GF-D8 (cell line): ENCODE data around the gene KMT5B.
"Not testable (repeated sequence)": the region's sequence is repeated elsewhere in the genome, so short reads cannot be mapped to it uniquely, and the experiment has no call there.

Experiments
- DNase-seq: peaks from one replicate; lab custom pipeline; 2025; lab: John Stamatoyannopoulos, UW

Gene KMT5B

DNA sequence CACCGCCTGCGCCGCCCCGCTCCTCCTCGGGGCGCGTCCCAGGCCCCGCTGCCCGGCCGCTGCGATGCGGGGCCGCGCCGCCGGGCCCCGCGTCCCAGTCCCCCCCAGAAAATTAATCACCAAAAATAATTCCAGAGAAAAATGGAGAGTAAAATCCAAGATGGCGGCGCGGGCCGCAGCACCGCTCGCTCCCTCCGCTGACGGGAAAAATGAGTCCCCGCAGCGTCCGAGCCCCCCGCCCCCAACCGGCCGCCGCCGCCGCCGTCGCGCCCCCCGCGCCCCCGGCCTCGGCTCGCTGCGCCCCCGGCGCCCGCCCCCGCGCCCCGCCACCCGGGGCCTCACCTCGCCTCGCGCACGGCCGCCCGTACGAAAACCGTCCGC is at the start of gene KMT5B:
TSS of gene KMT5B (minus strand) at position 162 of the 381 bp plus-strand sequence. CDS start 23,220 bp downstream, outside the sequence.
- no peak for DNase-seq

DNA sequence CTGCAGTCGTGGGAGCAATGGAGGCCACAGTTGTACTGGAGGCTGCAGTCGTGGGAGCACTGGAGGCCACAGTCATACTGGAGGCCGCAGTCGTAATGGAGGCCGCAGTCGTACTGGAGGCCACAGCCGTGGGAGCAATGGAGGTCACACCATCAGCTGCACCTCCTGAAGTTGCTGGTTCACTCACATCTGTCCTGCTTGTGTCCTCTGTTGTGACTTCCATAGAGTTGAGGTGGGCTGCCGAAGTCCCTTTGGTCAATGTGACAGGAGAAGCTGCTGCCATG is 49.4 kb upstream of the KMT5B start:
- no peak for DNase-seq

DNA sequence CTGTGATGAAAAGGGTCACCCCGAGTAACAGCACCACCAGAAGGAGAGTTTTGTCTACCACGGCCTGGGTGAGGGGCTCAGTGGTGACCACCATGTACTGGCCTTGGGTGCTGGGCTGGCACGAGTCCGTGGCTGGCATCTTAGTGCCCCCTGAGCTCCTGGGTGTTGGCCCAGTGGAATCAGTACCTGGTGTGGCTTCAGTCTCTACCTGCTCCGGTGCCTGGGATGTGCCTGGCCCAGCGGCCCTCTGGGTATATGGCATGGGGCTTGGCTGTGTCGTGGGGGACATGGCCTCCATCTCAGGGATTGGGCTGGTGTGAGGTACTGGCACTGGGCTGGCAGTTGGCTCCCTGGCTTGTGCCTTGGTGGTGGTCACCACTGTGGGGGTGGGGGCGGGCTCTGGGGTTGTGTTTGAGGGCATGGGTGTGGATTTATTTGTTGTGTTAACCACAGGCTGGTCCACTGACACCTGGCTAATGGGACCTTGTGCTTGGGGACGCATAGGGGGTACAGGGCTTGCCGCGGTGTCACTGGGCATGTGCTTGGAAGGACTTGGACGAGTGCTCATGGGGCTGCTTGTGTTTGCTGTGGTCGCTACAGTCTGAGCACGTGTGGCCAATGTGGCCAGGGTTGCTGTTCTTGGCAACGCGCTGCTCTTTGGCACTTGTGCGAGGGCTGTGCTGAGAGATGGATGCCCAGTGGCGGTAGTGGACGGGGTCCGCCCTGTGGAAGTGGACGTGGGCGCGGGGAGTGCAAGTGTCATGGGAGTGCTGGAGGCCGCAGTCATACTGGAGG is 48.9 kb upstream of the KMT5B start:
- no peak for DNase-seq

DNA sequence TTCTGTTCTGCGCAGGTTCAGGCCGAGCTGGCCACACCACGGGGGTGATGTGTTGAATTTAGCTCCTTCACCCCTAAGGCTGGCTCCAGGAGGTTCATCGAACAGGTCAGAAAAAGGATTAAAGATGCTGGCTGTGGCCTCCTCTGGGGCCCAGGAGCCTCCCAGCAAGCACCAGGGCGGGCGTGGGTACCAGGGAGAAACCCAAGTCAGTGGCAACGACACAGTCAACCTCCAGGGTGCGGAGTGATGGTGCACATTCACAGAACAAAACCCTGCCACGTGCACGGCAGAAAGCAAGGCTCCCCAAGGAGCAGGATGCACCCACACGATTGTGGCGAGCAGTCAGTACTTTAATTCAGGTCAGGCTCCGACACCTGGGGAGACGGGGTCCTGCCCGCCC is 47.9 kb upstream of the KMT5B start:
- DNase-seq: no peak

DNA sequence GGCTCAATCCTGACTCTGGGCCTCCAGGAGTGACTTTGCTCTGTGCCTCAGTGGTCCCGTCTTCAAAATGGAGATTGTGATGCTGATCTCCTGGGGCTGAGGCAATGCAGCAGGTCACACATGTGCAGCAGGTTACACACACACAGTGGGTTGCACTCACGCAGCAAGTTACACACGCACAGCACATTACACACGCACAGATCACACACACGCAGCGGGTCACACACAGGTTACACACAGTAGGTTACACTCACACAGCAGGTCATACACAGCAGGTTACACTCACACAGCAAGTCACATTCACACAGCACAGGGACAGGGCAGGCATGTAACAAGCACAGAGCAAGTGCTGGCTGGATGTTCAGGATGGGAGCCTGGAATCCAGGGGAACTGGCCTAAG is 47.4 kb upstream of the KMT5B start:
- no peak for DNase-seq

DNA sequence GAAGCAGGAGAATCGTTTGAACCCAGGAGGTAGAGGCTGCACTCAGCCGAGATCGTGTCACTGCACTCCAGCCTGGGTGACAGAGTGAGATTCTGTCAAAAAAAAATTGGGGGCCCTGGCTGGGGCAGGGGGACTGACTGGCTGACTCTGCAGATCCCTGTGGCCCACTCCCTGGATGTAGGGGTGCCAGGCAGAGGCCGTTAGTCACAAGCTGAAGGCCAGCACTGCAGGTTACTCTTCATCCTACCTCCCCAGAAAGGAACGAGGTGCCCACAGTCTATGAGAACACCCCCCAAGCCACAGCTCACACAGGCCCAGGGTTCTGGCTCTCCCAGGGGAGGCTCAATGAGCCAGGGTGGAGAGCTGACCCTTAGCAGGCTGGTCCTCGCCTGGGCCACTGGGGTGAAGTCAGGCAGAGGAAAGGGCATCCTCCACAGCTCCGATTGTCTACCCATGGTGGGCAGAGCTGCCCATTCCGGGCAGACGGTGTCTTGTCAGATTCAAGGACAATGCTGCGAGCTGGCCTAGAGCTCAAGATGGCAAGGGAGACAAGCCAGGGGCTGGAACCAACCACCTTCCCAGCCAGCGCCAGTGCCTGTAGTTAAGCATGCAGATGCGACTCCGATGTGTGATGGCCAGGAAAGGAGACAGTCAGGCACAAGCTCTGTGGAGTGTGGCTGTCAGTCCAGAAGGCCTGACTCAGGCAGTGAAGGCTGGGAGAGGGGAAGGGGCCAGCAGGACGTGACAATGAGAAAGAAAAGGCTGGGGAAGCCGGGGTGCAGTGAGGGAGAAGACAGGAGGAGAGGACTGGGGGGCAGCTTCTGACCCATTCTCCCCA is 46.2 kb upstream of the KMT5B start:
- no peak for DNase-seq

DNA sequence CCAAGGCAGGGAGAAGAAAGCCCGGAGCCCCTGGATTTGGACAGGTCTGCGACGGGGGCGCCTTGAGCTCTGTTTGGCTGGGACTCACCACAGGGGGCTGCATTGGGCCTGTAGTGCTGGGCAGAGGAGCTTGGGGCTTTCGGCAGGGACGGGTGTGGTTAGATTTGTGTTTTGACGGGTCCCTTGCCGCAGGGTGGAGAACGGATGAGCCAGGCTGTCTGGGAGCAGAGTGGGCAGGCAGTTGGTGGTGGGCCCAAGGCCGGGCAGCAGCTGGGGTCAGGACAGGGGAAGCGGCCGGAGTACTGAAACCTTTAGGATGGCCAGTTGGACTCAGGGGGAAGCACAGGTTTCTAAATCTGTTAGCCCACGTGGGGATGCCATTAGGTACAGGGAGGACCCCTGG is 45.3 kb upstream of the KMT5B start:
- no peak for DNase-seq

DNA sequence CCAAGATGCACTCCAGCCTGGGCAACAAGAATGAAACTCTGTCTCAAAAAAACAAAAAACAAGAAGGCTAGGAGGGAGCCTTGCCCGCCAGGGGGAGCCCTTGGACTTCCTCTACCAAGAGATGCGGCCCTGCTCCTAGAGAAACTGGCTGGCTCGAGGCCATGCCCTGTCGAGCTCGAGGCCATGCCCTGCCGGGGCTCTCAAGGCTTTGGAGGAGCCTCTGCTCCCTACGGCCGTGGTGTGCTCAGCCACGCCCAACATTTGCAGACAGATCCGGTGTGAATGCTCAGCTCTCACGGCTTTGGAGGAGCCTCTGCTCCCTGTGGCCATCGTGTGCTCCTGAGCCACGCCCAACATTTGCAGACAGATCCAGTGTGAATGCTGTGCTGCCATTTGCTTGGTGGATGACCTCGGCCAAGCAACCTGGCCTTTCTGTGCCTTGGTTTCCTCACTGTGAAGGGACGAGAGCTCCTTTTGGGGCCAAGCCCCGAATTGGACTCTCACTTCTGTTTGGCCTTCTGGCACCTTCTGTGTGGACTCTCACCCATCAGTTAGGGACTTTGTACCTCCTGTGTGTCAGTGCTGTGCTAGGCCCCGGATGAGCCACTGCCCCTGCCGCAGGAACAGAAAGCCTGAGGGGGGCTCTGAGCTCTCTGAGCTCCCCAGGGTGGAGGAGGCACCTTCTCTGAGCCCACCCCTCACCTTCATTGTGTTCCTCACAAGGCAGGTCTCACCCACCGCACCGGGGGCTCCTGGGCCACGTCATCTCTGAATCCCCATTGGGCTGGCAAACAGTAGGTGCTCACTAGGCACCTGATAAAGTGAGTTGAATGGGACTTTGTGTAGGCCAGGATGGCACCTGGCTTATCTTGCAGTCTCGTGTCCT is 44.6 kb upstream of the KMT5B start:
- peak; percentile 65 for DNase-seq

DNA sequence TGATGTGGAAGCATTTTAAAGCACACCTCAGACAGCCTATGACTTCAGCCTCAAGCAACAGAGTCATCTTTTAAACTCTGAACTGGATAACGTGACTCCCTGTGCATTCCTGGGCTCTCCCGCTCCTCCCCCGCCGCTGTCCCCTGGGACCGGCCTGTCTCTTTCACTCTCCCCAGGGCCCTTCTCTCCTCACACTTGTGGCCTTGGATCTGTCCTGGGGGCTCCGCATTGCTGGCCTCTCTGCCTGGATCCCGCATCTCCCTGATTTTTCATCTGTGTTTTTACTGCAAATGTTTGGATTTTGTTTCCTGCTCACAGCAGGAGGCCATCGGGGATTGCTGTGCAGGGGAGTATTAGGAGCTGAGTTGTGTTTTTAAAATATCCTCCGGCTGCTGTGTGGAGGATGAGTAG is 43.2 kb upstream of the KMT5B start:
- DNase-seq: no peak

DNA sequence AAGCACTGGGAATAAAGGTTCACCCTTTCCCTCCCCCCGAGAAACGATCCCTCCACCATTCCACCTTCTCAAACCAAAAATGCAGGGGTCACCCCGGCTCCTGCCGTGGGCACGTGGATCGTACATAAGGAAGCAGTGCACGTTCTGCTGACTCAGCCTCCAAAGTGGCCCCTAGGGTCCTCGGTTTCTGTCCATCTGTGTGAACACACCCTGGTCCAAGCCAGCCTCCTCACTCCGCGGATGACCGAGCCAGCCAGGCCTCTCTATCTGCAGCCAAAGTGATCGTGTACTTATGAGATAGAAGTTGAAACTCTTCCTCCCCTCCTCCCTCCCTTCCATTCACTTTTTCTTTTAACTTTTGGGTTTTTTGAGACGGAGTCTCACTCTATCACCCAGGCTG is 42.4 kb upstream of the KMT5B start:
- no peak for DNase-seq

DNA sequence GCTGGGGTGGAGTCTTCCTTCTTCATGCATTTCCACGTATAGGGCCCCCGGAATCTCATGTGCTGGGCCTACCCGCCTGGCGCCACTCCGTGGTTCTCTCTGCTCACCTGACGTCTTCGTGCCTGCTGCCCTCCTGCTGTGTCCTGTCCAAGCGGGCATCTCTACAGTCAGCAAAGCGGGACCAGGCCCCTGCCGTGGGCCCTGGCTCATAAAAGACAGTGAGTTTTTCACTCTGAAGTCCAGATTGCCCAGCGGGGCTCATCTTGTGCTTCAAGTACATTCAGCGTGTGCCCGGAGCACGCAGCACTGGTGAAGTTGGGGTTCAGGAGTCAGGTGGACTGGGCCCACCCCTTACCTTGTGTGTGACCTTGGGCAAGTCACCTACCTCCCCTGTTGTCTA is 41.3 kb upstream of the KMT5B start:
- DNase-seq: no peak

DNA sequence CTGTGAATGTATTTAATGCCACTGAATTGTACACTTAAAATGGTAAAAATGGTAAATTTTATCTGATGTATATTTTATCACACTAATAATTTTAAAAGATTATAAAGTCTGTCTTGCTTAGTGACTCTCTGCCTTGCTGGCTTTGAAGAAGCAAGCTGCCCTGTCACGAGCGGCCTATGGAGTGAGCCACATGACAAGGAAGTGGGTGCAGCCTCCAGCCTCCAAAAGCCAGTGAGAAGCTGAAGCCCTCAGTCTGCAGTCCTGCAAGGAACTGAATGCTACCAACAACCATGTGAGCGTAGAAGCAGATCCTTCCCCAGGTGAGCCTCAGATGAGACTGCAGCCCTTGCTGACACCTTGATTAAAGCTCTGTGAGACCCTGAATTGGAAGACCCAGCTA is 38.7 kb upstream of the KMT5B start:
- no peak for DNase-seq

DNA sequence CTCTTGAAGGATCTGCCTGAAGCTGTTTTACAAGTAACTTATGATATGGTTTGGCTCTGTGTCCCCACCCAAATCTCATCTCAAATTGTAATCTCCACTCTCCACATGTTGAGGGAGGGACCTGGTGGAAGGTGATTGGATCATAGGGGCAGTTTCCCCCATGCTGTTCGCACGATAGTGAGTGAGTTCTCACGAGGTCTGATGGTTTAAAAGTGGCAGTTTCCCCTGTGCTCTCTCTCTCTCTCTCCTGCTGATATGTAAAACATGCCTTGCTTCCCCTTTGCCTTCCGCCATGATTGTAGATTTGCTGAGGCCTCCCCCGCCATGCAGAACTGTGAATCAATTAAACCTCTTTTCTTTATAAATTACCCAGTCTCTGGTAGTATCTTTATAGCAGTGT is 31.8 kb upstream of the KMT5B start:
- DNase-seq: not testable (repeated sequence)

DNA sequence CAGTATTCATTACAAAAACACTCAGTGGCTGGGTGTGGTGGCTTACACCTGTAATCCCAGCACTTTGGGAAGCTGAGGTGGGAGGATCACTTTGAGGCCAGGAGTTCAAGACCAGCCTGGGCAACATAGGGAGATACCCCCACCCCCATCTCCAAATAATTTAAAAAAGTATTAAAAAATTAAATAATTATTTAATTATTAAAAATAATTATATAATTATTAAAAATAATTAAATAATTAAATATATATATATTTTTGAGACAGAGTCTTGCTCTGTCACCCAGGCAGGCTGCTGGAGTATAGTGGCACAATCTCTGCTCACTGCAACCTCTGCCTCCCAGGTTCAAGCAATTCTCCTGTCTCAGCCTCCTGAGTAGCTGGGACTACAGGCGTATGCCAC is 30.8 kb upstream of the KMT5B start:
- not testable (repeated sequence) for DNase-seq

DNA sequence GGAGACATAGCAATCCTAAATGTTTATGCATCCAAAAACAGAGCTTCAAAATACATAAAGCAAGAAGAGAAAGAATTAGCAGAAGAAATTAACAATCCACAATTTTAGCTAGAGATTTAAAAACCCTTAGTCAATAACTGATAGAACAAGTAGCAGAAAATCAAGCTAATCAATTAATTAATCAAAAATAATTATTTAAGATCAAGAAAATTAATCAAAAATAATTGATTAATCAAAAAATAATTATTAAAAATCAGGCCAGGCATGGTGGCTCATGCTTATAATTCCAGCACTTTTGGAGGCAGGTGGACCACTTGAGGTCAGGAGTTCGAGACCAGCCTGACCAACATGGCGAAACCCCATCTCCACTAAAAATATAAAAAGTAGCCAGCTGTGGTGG is 29.5 kb upstream of the KMT5B start:
- no peak for DNase-seq

DNA sequence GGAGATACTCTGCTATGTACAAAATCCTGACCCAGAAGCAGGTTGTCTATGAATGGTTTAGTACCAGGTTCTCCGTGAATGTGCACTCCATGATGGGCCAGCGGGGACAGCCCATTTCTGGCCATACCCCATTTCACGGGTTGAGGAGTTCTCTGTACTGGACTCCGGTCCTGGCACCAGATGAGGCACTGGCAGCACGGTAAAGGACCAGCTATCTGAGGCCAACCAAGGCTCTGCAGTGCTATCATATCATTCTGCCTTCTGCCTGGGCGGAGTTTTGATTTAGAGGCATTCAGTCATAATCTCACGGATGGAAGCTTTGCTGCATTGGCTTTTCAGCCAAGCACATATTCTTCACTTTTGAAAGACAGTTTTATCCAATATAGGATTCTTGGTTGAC is 18.5 kb upstream of the KMT5B start:
- DNase-seq: no peak

DNA sequence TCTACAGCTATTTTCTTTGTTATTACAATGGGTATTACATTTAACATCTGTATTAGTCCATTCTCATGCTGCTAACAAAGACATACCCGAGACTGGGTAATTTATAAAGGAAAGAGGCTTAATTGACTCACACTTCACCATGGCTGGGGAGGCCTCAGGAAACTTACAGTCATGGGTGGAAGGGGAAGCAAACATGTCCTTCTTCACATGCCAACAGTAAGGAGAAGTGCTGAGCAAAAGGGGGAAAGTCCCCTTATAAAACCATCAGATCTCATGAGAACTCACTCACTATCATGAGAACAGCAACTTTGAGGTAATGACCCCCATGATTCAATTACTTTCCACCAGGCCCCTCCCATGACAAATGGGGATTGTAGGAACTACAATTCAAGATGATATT is 16.5 kb upstream of the KMT5B start:
- DNase-seq: no peak

DNA sequence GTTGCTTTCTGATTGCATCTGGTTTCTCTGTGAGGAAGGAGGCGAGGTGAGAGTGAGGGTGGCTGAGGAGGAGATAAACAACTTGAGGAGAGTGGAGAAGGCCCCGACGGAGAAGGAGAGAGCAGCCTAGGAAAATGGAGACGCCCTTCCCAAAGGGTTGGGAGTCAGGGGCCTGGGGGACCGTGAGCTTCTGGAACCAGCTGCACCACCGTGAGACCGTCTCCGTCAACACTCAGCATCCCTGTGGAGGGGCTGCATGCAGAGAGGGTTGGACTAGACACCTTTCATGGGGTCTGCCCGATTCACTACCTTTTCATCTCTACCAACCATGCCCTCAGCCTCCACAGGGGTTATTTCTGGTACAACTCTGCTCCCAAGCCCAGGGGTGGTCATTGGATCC is 13.3 kb upstream of the KMT5B start:
- no peak for DNase-seq

DNA sequence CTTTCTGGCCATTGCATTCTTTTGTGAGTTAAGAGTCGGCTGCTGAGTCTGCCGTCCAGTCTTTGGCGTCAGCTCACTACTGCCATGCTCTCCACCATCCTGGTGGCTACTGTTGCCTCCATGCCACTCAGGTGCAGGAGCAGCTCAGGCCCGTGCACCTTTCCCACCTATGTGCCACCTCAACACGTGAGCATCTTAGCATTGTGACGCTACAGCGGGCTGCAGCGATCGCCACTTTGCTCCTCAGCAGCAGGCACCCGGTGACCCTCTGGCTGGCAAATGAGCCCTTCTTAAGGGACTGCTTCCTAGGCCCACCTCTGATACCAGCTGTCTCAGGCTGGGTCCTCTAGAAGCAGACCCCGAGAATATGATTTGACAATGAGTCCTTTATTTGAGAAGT is 11.5 kb upstream of the KMT5B start:
- no peak for DNase-seq

DNA sequence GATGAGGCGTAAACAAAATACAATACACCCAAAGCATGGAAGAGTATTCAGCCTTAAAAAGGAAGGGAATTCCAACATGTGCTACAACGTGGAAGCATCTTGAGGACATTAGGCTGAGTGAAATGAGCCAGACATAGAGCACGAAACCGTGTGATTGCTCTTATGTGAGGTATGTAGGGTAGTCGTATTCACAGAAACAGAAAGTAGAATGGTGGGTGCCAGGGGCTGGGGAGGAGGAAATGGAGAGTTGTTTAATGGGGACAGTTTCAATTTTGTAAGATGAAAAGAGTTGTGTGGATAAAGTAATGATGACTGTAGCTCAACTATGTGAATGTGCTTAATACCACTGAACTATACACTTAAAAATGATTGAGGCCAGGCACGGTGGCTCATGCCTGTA is 10.2 kb upstream of the KMT5B start:
- no peak for DNase-seq

DNA sequence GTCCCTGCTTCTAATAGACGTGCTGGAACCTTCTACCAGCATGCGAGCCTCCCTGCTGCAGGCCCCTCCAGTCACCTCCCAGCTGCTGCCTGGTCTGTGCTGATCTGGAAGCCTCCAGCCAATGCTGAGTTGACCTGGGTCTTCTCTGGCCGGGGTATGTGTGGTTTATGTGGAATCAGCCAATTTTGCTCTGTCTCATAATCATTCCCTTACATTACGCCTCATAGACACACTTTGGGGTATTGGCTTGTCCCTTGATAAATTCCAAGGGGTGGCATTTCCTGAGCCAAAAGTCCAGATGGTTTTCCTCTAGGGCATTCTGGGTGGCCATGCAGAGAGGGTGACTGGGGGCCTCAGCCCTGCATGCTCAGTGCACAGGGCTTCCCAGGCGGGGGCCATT is 8.3 kb upstream of the KMT5B start:
- DNase-seq: no peak

DNA sequence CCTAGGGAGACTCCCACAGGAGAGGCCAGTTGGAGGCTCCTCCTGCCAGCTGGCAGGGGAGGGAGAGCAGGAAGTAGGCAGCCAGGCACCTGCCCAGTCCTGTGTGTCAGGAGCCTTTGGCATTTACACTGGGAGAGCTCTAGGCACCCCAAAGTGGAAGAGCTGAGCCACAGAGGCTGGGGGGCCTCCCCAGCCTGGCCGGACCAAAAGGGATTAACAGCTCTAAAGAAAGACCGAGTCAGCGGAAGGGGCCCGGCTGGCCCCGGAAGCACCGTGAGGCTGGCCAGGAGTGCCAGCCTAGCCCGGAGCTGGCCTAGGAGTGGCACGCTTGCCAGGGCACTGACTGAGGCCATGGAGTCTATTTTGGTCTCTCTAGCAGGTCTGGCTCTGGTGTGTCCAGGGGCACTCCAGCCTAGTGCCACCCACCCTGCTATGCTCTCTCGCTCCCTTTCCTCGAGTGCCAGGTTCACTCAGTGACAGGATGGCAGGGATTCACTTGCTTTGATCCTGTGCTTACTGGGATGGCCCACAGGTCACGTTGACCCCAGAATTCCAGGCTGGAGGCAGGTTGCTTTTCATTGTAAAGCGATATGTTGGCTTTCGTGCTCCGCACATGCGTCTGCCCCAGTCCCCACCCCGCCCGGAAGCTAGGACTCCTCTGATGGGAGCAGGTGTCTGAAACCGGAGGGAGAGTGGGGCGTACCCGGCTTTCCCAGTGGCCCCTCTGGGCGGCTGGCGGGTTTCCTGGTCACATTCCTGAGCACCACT is 3.3 kb upstream of the KMT5B start:
- no peak for DNase-seq
